H9 (cell line): ENCODE measurements around the gene RUNX2. TPM values are rescaled to one million over a fixed set of nuclear protein-coding genes. Genes with fewer than 3 reads are reported as not detected.

Source experiments
- DNase-seq: peaks from one replicate; pipeline ENCODE4 v3.0.0-alpha.2; 2017
- H2AFZ ChIP-seq: one replicate; pipeline ENCODE4 v1.6.1; 2013; ENCODE audit warnings: mild to moderate bottlenecking, low read length, control low read depth, moderate library complexity
- H2AK5ac ChIP-seq: 2 replicates; pipeline ENCODE4 v1.6.1; 2013; ENCODE audit warnings: low read length, control low read depth, mixed read lengths; ENCODE audit not compliant: insufficient read length
- H2BK120ac ChIP-seq: one replicate; pipeline ENCODE4 v1.6.1; 2013; ENCODE audit warnings: low read depth, mild to moderate bottlenecking, low read length, control low read depth, inconsistent platforms; ENCODE audit not compliant: poor library complexity, severe bottlenecking
- H2BK12ac ChIP-seq: 2 replicates; pipeline ENCODE4 v1.6.1; 2013; ENCODE audit warnings: low read length, control low read depth, mixed read lengths, low read depth; ENCODE audit not compliant: insufficient read length
- H2BK15ac ChIP-seq: 2 replicates; pipeline ENCODE4 v1.6.1; 2013; ENCODE audit warnings: low read depth, low read length, control low read depth
- H2BK20ac ChIP-seq: one replicate; pipeline ENCODE4 v1.6.1; 2013; ENCODE audit warnings: low read depth, mild to moderate bottlenecking, low read length, control low read depth, inconsistent platforms; ENCODE audit not compliant: poor library complexity, severe bottlenecking
- H2BK5ac ChIP-seq: 2 replicates; pipeline ENCODE4 v1.6.1; 2013; ENCODE audit warnings: low read length, control low read depth, mixed read lengths; ENCODE audit not compliant: insufficient read length
- H3K14ac ChIP-seq: 2 replicates; pipeline ENCODE4 v1.6.1; 2013; ENCODE audit warnings: low read length, control low read depth; ENCODE audit not compliant: insufficient read depth
- H3K18ac ChIP-seq: 2 replicates; pipeline ENCODE4 v1.6.1; 2013; ENCODE audit warnings: low read depth, mild to moderate bottlenecking, mixed read lengths, low read length, control low read depth; ENCODE audit not compliant: insufficient read length
- H3K23ac ChIP-seq: 2 replicates; pipeline ENCODE4 v1.6.1; 2013; ENCODE audit warnings: low read length, control low read depth, mixed read lengths, low read depth; ENCODE audit not compliant: insufficient read length
- H3K23me2 ChIP-seq: 2 replicates; pipeline ENCODE4 v1.6.1; 2013; ENCODE audit warnings: low read depth, mild to moderate bottlenecking, mixed read lengths, low read length, control low read depth; ENCODE audit not compliant: insufficient read length, poor library complexity, severe bottlenecking
- H3K27ac ChIP-seq: 2 replicates; pipeline ENCODE4 v1.5.1; 2013; ENCODE audit warnings: low read length, control low read depth, mixed read lengths, low read depth; ENCODE audit not compliant: insufficient read length
- H3K27me3 ChIP-seq: 2 replicates; pipeline ENCODE4 v1.6.1; 2013; ENCODE audit warnings: low read length, control low read depth, inconsistent platforms; ENCODE audit not compliant: insufficient read depth
- H3K4ac ChIP-seq: 2 replicates; pipeline ENCODE4 v1.6.1; 2013; ENCODE audit warnings: low read depth, mild to moderate bottlenecking, control low read depth, inconsistent platforms, low read length, moderate library complexity
- H3K4me1 ChIP-seq: 2 replicates; pipeline ENCODE4 v1.6.1; 2013; ENCODE audit warnings: low read length, control low read depth, inconsistent platforms; ENCODE audit not compliant: insufficient read depth
- H3K4me2 ChIP-seq: 2 replicates; pipeline ENCODE4 v1.6.1; 2013; ENCODE audit warnings: low read length, control low read depth, mixed read lengths; ENCODE audit not compliant: insufficient read length, insufficient read depth
- H3K56ac ChIP-seq: 2 replicates; pipeline ENCODE4 v1.6.1; 2013; ENCODE audit warnings: low read depth, mild to moderate bottlenecking, mixed read lengths, low read length, control low read depth; ENCODE audit not compliant: insufficient read length
- H3K79me1 ChIP-seq: 2 replicates; pipeline ENCODE4 v1.6.1; 2013; ENCODE audit warnings: low read depth, mild to moderate bottlenecking, moderate library complexity, low read length, control low read depth, inconsistent platforms; ENCODE audit not compliant: insufficient read depth, poor library complexity, severe bottlenecking
- H3K79me2 ChIP-seq: 2 replicates; pipeline ENCODE4 v1.6.1; 2013; ENCODE audit warnings: low read length, control low read depth, inconsistent platforms; ENCODE audit not compliant: insufficient read depth
- H3K9ac ChIP-seq: 2 replicates; pipeline ENCODE4 v1.6.1; 2013; ENCODE audit warnings: low read length, control low read depth, mixed read lengths; ENCODE audit not compliant: insufficient read length; ENCODE audit errors: extremely low read depth
- H3K9me3 ChIP-seq: one replicate; pipeline ENCODE4 v1.6.1; 2013; ENCODE audit warnings: low read depth, low read length, inconsistent platforms; ENCODE audit not compliant: control insufficient read depth
- H3T11ph ChIP-seq: one replicate; pipeline ENCODE4 v1.6.1; 2013; ENCODE audit warnings: mild to moderate bottlenecking, low read length, control low read depth, inconsistent platforms
- H4K20me1 ChIP-seq: one replicate; pipeline ENCODE4 v1.6.1; 2013; ENCODE audit not compliant: control insufficient read depth, insufficient read length, insufficient read depth
- H4K5ac ChIP-seq: 2 replicates; pipeline ENCODE4 v1.6.1; 2013; ENCODE audit warnings: low read depth, mild to moderate bottlenecking, mixed read lengths, low read length, control low read depth; ENCODE audit not compliant: insufficient read length
- H4K8ac ChIP-seq: replicated peaks from 2 replicates; pipeline ENCODE4 v1.6.1; 2013; ENCODE audit warnings: low read length, control low read depth, mixed read lengths, low read depth; ENCODE audit not compliant: insufficient read length
- H4K91ac ChIP-seq: 2 replicates; pipeline ENCODE4 v1.6.1; 2013; ENCODE audit warnings: low read depth, mild to moderate bottlenecking, moderate library complexity, mixed read lengths, low read length, control low read depth; ENCODE audit not compliant: insufficient read length
- H3K27ac Mint-ChIP-seq, 3 experiments: 2 replicates in 2 of 3; 3 replicates in 1 of 3; pipeline ENCODE4 v1.8.0; 2020 to 2021; ENCODE audit warnings: mixed read lengths in 3 of 3, mild to moderate bottlenecking in 1 of 3, moderate library complexity in 1 of 3
- H3K27me3 Mint-ChIP-seq: 2 replicates; pipeline ENCODE4 v1.8.0; 2021; ENCODE audit warnings: low read depth, mild to moderate bottlenecking, moderate library complexity, mixed read lengths
- H3K36me3 Mint-ChIP-seq, 3 experiments: 2 replicates in 2 of 3; 3 replicates in 1 of 3; pipeline ENCODE4 v1.8.0; 2020 to 2021; ENCODE audit warnings: low read depth in 3 of 3, mixed read lengths in 3 of 3; ENCODE audit not compliant: insufficient read depth in 1 of 3
- H3K4me1 Mint-ChIP-seq, 2 experiments: 2 replicates each; pipeline ENCODE4 v1.8.0; 2020; ENCODE audit warnings: mixed read lengths in 2 of 2
- H3K4me3 Mint-ChIP-seq, 2 experiments: 2 replicates in 1 of 2; 3 replicates in 1 of 2; pipeline ENCODE4 v1.8.0; 2020 to 2021; ENCODE audit warnings: mild to moderate bottlenecking in 2 of 2, mixed read lengths in 2 of 2, moderate library complexity in 1 of 2
- H3K9me3 Mint-ChIP-seq, 2 experiments: 2 replicates in 1 of 2; 3 replicates in 1 of 2; pipeline ENCODE4 v1.8.0; 2020; ENCODE audit warnings: mild to moderate bottlenecking in 2 of 2, mixed read lengths in 2 of 2, moderate library complexity in 1 of 2
- WGBS: extraction: QIAGEN DNeasy Blood & Tissue Kit; methylation state at CpG from one replicate; pipeline ENCODE4 v1.1.7; 2013; ENCODE audit warnings: missing lambda C conversion rate, low lambda C conversion rate, mixed read lengths; ENCODE audit not compliant: insufficient read length; ENCODE audit errors: extremely low coverage; 5-methylcytosine and 5-hydroxymethylcytosine counted together
- total RNA-seq: library from RNA; stranded (reverse); gene quantifications from 2 replicates; pipeline ENCODE4 v1.2.1, GENCODE V29; 2021
- TF ChIP-seq, protein P1 (sequence below): fragments of 200-600 bp; sonication (generic); conservative IDR thresholded peaks from 3 replicates; pipeline ENCODE4 v1.8.0; 2021; ENCODE audit warnings: antibody characterized with exemption, mild to moderate bottlenecking

RUNX2 gene
- total RNA-seq, 1 experiment from 2014 or later: 0.15 TPM

GRCh38 chr6:45624228-45624627, 296.1 kb downstream of the RUNX2 start:
- H4K5ac ChIP-seq: no peak overlapping the region
- no peak overlapping the region for H3T11ph ChIP-seq
- H3K23ac ChIP-seq: no peak overlapping the region
- DNase-seq: no peak
- H3K23me2 ChIP-seq: no peaks in the 10 kb centered on the region
- no peaks in the 10 kb centered on the region for H3K27me3 ChIP-seq
- H3K27ac ChIP-seq: no peak overlapping the region
- Mint-ChIP-seq H3K4me1 (peaks cover 0 to 3% of the 10 kb centered on the region in 2 experiments; a peak in 2 of 4 replicates), H3K4me3 (no peak overlapping the region), H3K36me3 (no peaks in the 10 kb centered on the region), H3K27ac (no peak overlapping the region), H3K9me3 (no peaks in the 10 kb centered on the region), H3K27me3 (peaks cover 1% of the 10 kb centered on the region)
- TF ChIP-seq, protein P1, sequence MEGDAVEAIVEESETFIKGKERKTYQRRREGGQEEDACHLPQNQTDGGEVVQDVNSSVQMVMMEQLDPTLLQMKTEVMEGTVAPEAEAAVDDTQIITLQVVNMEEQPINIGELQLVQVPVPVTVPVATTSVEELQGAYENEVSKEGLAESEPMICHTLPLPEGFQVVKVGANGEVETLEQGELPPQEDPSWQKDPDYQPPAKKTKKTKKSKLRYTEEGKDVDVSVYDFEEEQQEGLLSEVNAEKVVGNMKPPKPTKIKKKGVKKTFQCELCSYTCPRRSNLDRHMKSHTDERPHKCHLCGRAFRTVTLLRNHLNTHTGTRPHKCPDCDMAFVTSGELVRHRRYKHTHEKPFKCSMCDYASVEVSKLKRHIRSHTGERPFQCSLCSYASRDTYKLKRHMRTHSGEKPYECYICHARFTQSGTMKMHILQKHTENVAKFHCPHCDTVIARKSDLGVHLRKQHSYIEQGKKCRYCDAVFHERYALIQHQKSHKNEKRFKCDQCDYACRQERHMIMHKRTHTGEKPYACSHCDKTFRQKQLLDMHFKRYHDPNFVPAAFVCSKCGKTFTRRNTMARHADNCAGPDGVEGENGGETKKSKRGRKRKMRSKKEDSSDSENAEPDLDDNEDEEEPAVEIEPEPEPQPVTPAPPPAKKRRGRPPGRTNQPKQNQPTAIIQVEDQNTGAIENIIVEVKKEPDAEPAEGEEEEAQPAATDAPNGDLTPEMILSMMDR: no peak
- H3K9ac ChIP-seq: no peak overlapping the region
- H4K91ac ChIP-seq: no peak overlapping the region
- no peak overlapping the region for H3K4me2 ChIP-seq
- H3K4me1 ChIP-seq: no peaks in the 10 kb centered on the region
- H3K14ac ChIP-seq: no peak overlapping the region
- H2BK20ac ChIP-seq: no peak overlapping the region
- H2BK12ac ChIP-seq: no peak overlapping the region
- H3K4ac ChIP-seq: no peak overlapping the region
- no peak overlapping the region for H2AK5ac ChIP-seq
- H3K18ac ChIP-seq: no peak overlapping the region
- no peak overlapping the region for H2BK15ac ChIP-seq
- H3K79me2 ChIP-seq: no peaks in the 10 kb centered on the region
- no peak overlapping the region for H2BK120ac ChIP-seq
- no peak overlapping the region for H3K56ac ChIP-seq
- no peaks in the 10 kb centered on the region for H4K20me1 ChIP-seq
- no CpG with 5 or more reads among the region's 4 CpGs for WGBS
- no peaks in the 10 kb centered on the region for H3K79me1 ChIP-seq
- H2AFZ ChIP-seq: no peak overlapping the region
- no peaks in the 10 kb centered on the region for H3K9me3 ChIP-seq
- H4K8ac ChIP-seq: no peak overlapping the region
- no peak overlapping the region for H2BK5ac ChIP-seq
